Gastrocnemius medialis (tissue), 4 donors: ENCODE results near the gene FOXF2. TPM values are rescaled to one million over a fixed set of nuclear protein-coding genes. Genes with fewer than 3 reads are reported as not detected.

Experiments used
- ATAC-seq, 2 donors: fragments of 150-250 bp; one replicate each; pipeline ENCODE4 v1.9.1; 2016
- DNase-seq, 2 donors: peaks; one replicate each; pipeline ENCODE4 v3.0.0-alpha.2; 2019
- H3K27ac ChIP-seq, 4 donors: fragments of 200-600 bp; sonication (generic); 1 replicate in 1 of 4; 2 replicates in 3 of 4; pipeline ENCODE4 v1.5.1; 2016 to 2018; ENCODE audit warnings: mild to moderate bottlenecking in 2 of 4, moderate library complexity in 1 of 4
- H3K27me3 ChIP-seq, 3 donors: fragments of 200-600 bp; sonication (generic) in 2 of 3; 1 replicate in 1 of 3; 2 replicates in 2 of 3; pipeline versions ENCODE4 v1.5.1 to v1.6.0; 2016 to 2019; ENCODE audit warnings: mild to moderate bottlenecking in 1 of 3, moderate library complexity in 1 of 3
- H3K36me3 ChIP-seq, 2 donors: fragments of 200-600 bp; sonication (generic) in 1 of 2; one replicate each; pipeline ENCODE4 v1.5.1; 2017 to 2018
- H3K4me1 ChIP-seq, 2 donors: fragments of 200-600 bp; sonication (generic) in 1 of 2; one replicate each; pipeline ENCODE4 v1.5.1; 2016 to 2017; ENCODE audit warnings: mild to moderate bottlenecking in 2 of 2
- H3K4me3 ChIP-seq, 4 donors: fragments of 200-600 bp; sonication (generic) in 3 of 4; 1 replicate in 1 of 4; 2 replicates in 3 of 4; pipeline ENCODE4 v1.5.1; 2016 to 2019; ENCODE audit warnings: mild to moderate bottlenecking in 2 of 4
- H3K9me3 ChIP-seq, 3 donors: fragments of 200-600 bp; sonication (generic) in 2 of 3; 1 replicate in 1 of 3; 2 replicates in 2 of 3; pipeline ENCODE4 v1.5.1; 2016 to 2019
- POLR2A ChIP-seq, 2 donors: fragments of 450-650 bp; IDR thresholded peaks; one replicate each; pipeline ENCODE4 v1.6.1; 2017; ENCODE audit warnings: antibody characterized with exemption in 2 of 2, mild to moderate bottlenecking in 2 of 2, moderate library complexity in 2 of 2
- in situ Hi-C, 4 donors: fragments of 200-750 bp; cut with MboI; loops; one replicate each; pipeline versions ENCODE4 v1.15.0 to v1.8.0; 2017; ENCODE audit warnings: low sequenced_read_pairs in 4 of 4
- intact Hi-C: fragments of 100-400 bp; cut with DNase I; formaldehyde crosslinking; loops from one replicate; pipeline ENCODE4 v1.15.1; 2023; ENCODE audit warnings: low total_unique reads
- total RNA-seq, 4 donors: library from RNA; depleted of rRNA; stranded (reverse); fragments of >200 nt; gene quantifications; one replicate each; pipeline versions ENCODE4 v1.1.0 to v1.2.3, GENCODE V29; 2016
- TF ChIP-seq, protein P1 (sequence below), 5 experiments: fragments of 450-650 bp in 3 of 5; fragments of 200-600 bp in 2 of 5; sonication (generic) in 2 of 5; IDR thresholded peaks in 4 of 5; conservative IDR thresholded peaks in 1 of 5; 1 replicate in 4 of 5; 2 replicates in 1 of 5; pipeline ENCODE4 v1.5.1; 2016 to 2019; ENCODE audit warnings: antibody characterized with exemption in 5 of 5, mild to moderate bottlenecking in 3 of 5, moderate library complexity in 3 of 5

The FOXF2 gene
- 1 to 10 TPM in 2 of 4 donors, under 1 TPM in 2; 0.31 to 2.2 (median 1.1) TPM for total RNA-seq

DNA sequence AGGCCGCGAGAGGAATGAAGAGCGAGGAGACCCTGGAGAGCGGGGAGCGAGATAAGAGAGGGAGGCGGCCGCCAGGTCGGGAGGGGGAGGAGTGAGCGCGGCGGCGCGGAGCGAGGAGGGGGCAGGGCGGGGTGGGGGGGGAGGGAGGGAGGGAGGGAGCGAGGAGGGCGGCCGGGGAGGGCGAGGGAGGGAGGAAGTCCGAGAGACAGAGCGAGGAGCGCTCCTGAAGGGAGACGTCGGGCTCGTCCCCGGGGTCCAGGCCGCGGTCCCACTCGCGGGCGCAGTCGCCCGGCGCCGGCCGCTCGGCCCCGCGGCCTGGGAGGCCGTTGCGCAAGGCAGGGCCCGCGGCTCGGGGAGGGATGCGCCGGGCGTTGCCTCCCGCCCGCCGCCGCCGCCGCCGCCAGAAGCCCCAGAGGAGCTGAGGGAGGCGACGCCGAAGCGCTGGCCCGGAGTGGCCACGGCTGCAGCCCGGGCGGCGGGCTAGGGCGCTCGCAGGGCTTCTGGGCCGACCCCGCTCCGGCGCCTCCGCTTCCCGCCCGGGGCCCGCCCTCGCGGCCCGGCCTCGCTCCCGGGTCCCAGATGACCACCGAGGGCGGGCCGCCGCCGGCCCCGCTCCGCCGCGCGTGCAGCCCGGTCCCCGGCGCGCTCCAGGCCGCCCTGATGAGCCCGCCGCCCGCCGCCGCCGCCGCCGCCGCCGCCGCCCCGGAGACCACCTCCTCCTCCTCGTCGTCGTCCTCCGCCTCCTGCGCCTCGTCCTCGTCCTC, at the start of gene FOXF2:
Gene FOXF2 (plus strand): TSS at position 208 of the 764 bp plus-strand sequence. CDS start 372 bp downstream, at position 580.
- Histone ChIP-seq H3K27ac (peak within 1 kb of the TSS; percentile 6 to 56 (median 29)), H3K4me3 (peak within 1 kb of the TSS; percentile 39 to 54 (median 51)), H3K36me3 (no peaks in the 10 kb centered on the region), H3K27me3 (peaks cover 83 to 89% (median 87%) of the 10 kb centered on the region in 3 donors), H3K9me3 (no peaks in the 10 kb centered on the region), H3K4me1 (peaks cover 5 to 16% of the 10 kb centered on the region in 2 donors)
- intact Hi-C loops (no loop called here), in situ Hi-C loops (loop anchor here (10.0 to 25.0 kb wide), 5 partner anchors 595 to 802 kb away; no protein-coding TSS in a partner anchor)
- TF ChIP-seq, protein P1, sequence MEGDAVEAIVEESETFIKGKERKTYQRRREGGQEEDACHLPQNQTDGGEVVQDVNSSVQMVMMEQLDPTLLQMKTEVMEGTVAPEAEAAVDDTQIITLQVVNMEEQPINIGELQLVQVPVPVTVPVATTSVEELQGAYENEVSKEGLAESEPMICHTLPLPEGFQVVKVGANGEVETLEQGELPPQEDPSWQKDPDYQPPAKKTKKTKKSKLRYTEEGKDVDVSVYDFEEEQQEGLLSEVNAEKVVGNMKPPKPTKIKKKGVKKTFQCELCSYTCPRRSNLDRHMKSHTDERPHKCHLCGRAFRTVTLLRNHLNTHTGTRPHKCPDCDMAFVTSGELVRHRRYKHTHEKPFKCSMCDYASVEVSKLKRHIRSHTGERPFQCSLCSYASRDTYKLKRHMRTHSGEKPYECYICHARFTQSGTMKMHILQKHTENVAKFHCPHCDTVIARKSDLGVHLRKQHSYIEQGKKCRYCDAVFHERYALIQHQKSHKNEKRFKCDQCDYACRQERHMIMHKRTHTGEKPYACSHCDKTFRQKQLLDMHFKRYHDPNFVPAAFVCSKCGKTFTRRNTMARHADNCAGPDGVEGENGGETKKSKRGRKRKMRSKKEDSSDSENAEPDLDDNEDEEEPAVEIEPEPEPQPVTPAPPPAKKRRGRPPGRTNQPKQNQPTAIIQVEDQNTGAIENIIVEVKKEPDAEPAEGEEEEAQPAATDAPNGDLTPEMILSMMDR (IDR thresholded peaks at IDR 0.05 in 4 of 5, conservative IDR thresholded peaks at IDR 0.05 in 1 of 5): no peak
- TF ChIP-seq POLR2A (IDR thresholded peaks at IDR 0.05): peak in 1 of 2 donors; percentile 9
- no peak for DNase-seq
- peak in 1 of 2 donors; percentile 34 for ATAC-seq

DNA sequence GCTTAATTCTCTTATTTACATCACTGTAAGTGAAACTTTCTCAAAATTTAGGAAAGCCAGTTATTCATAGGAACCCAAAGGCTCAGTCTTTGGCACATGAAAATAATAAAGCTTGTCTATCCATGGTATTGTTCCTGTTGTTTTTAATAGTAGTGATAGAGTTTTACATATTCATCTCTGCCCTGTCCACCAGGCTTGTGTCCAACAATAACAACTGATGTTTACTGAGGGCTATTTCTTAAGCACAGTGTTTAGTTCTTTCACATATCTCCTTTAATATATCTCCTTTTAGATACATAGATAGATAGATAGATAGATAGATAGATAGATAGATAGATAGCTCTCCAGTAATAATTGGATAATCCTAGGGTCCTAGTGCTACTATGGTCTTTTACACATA, 43.3 kb upstream of the FOXF2 start:
- Histone ChIP-seq H3K36me3 (no peaks in the 10 kb centered on the region), H3K27me3 (peaks cover 0 to 4% (median 0%) of the 10 kb centered on the region in 3 donors), H3K9me3 (peaks cover 0 to 11% (median 0%) of the 10 kb centered on the region in 3 donors), H3K4me3 (no peak overlapping the region), H3K4me1 (no peaks in the 10 kb centered on the region), H3K27ac (no peak overlapping the region)
- ATAC-seq (no peak), DNase-seq (no peak)
- intact Hi-C loops: no loop called here
- in situ Hi-C loops: no loop called here
- TF ChIP-seq, protein P1 (IDR thresholded peaks at IDR 0.05 in 4 of 5, conservative IDR thresholded peaks at IDR 0.05 in 1 of 5): no peak
- TF ChIP-seq POLR2A (IDR thresholded peaks at IDR 0.05): no peak

DNA sequence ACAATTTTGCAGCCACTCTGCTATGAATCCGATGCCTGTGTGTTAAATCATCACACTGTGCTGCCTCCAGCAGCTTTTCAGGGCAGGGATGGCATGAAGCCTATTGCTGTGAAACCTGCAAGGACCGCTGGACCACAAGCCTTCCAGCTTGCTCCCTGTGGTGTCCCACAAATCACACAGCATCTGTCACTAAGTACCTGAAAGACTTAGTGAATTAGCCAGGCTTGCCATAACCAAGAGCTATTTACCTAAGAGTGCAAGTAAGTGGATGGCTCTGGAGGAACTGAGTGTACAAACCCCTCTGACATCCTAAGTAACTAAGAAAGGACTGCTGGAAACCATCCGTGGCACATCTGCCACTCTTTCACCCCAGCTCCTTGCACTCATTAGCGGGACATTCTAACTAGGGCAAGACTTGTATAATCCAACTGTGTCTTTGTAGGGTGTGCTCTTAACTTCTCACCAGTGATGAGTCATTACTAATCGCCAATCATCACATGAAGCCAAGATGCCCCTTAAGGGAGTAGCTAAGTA, 42.8 kb upstream of the FOXF2 start:
- no peak overlapping the region for H3K27ac ChIP-seq
- peaks cover 0 to 16% (median 0%) of the 10 kb centered on the region in 3 donors for H3K9me3 ChIP-seq
- peaks cover 0 to 4% (median 0%) of the 10 kb centered on the region in 3 donors for H3K27me3 ChIP-seq
- ATAC-seq: no peak
- in situ Hi-C loops: no loop called here
- no peaks in the 10 kb centered on the region for H3K36me3 ChIP-seq
- H3K4me1 ChIP-seq: no peaks in the 10 kb centered on the region
- no peak for TF ChIP-seq POLR2A (IDR thresholded peaks at IDR 0.05)
- TF ChIP-seq, protein P1 (IDR thresholded peaks at IDR 0.05 in 4 of 5, conservative IDR thresholded peaks at IDR 0.05 in 1 of 5): no peak
- no peak for DNase-seq
- no peak overlapping the region for H3K4me3 ChIP-seq
- intact Hi-C loops: no loop called here

DNA sequence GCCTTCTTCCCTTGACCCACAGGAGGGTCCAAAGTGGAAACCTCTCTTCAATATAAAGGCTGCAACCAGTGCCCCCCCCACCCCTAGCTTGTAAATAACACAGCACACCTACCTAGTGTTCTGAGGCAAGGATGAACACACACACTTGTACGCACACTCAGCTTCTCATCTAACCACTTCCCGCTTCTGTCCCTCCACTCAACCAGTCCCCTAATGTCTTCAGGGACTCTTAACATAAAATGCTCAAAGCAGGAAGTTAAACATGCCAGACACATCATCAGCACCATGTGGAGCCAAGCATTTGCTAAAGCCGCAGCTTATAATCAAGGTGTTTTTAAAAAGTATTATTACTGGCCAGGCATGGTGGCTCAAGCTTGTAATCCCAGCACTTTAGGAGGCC, 42.2 kb upstream of the FOXF2 start:
- Histone ChIP-seq H3K4me1 (no peaks in the 10 kb centered on the region), H3K9me3 (peaks cover 0 to 18% (median 0%) of the 10 kb centered on the region in 3 donors), H3K4me3 (no peak overlapping the region), H3K27ac (no peak overlapping the region), H3K27me3 (peaks cover 0 to 4% (median 0%) of the 10 kb centered on the region in 3 donors), H3K36me3 (no peaks in the 10 kb centered on the region)
- TF ChIP-seq POLR2A (IDR thresholded peaks at IDR 0.05): no peak
- TF ChIP-seq, protein P1 (IDR thresholded peaks at IDR 0.05 in 4 of 5, conservative IDR thresholded peaks at IDR 0.05 in 1 of 5): no peak
- intact Hi-C loops (no loop called here), in situ Hi-C loops (no loop called here)
- DNase-seq: no peak
- no peak for ATAC-seq
